Stomach (tissue), 4 donors: ENCODE results near the gene EFHC2.

Experiments used
- CTCF ChIP-seq, 7 experiments: fragments of 450-650 bp in 4 of 7; fragments of 200-600 bp in 3 of 7; sonication (generic) in 3 of 7; IDR thresholded peaks; one replicate each; pipeline ENCODE4 v1.5.1; 2016 to 2019; ENCODE audit warnings: antibody characterized with exemption in 7 of 7, control low read depth in 2 of 7, mild to moderate bottlenecking in 1 of 7
- EP300 ChIP-seq: sonication (generic); formaldehyde crosslinking; IDR thresholded peaks from one replicate; pipeline ENCODE4 v1.6.1; 2017; ENCODE audit warnings: antibody characterized with exemption
- POLR2A ChIP-seq, 4 donors: fragments of 450-650 bp; IDR thresholded peaks; one replicate each; pipeline ENCODE4 v1.6.1; 2016; ENCODE audit warnings: antibody characterized with exemption in 4 of 4, control low read depth in 2 of 4, mild to moderate bottlenecking in 1 of 4, moderate library complexity in 1 of 4

GRCh38 chrX:44247468-44247867, 96.0 kb downstream of the EFHC2 start:
- no peak for TF ChIP-seq POLR2A (IDR thresholded peaks at IDR 0.05)
- TF ChIP-seq CTCF (IDR thresholded peaks at IDR 0.05): no peak
- TF ChIP-seq EP300: no peak
